ENCODE measurements around the gene WRNIP1.

Gene WRNIP1

DNA sequence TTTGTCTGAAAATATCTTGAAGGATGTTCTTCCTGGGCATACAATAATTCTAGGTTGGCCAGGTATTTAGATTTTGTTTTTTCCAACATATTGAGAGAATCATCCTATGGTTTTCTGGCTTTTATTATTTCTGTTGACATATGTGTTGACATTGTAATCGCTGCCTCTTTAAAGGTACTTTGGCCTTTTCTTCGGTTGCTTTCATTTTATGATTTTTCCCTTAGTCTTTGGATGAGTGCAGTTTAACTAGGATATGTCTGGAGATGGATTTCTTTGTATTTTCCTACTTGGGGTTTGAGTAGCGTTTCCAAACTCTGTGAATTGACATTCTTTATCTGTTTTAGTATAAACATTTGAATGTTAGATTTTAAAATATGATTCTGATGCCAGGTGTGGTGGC is 65.0 kb downstream of the WRNIP1 start:
- TF ChIP-seq, protein P1, sequence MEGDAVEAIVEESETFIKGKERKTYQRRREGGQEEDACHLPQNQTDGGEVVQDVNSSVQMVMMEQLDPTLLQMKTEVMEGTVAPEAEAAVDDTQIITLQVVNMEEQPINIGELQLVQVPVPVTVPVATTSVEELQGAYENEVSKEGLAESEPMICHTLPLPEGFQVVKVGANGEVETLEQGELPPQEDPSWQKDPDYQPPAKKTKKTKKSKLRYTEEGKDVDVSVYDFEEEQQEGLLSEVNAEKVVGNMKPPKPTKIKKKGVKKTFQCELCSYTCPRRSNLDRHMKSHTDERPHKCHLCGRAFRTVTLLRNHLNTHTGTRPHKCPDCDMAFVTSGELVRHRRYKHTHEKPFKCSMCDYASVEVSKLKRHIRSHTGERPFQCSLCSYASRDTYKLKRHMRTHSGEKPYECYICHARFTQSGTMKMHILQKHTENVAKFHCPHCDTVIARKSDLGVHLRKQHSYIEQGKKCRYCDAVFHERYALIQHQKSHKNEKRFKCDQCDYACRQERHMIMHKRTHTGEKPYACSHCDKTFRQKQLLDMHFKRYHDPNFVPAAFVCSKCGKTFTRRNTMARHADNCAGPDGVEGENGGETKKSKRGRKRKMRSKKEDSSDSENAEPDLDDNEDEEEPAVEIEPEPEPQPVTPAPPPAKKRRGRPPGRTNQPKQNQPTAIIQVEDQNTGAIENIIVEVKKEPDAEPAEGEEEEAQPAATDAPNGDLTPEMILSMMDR (conservative IDR thresholded peaks at IDR 0.05; ENCODE audit: low read depth, low read length): no peak

DNA sequence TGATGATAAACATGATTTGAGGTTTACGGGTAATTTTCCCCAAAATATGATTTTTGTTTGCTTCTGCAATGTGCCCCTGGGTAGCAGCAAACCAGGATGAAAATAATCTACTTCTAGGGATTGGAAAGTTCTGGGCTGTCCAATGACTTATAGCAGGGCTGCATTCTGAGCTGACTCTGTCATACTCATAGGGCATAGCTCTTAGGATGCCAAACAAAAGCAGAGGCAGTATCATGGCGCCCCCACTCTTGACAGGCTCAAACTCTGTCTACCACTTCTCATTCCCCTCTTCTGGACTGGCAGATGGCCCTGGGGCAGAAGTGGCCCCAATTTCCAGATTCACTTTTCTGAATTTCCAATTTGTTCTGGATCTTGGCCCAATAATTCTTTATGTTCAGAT is 66.2 kb downstream of the WRNIP1 start:
- H3K4me3 ChIP-seq (ENCODE audit: low read depth, low read length): no peak overlapping the region
- TF ChIP-seq, protein P1 (conservative IDR thresholded peaks at IDR 0.05; ENCODE audit: low read depth, low read length): no peak
- no peak for DNase-seq (ENCODE audit: low read depth)

More for the DNA sequence above, 65.0 kb downstream of the WRNIP1 start:
- H3K4me3 ChIP-seq (ENCODE audit: low read depth, low read length): no peak overlapping the region
- DNase-seq (ENCODE audit: low read depth): no peak

DNA sequence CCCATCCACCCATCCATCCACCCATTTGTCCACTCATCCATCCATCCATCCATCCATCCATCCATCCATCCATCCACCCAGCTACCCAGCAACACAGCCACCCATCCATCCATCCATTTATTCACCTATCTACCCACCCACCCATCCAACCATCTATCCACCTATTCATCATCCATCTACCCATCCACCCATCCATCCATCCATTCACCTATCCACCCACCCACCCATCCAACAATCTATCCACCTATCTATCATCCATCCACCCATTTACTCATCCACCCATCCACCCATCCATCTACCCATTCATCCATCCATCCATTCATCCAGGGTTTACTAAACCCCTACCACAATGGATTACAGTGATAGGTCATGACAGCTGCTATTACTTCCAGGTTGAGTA is 69.1 kb downstream of the WRNIP1 start:
- no peak overlapping the region for H3K4me3 ChIP-seq (ENCODE audit: low read depth, low read length)
- no peak for DNase-seq (ENCODE audit: low read depth)
- TF ChIP-seq, protein P1 (conservative IDR thresholded peaks at IDR 0.05; ENCODE audit: low read depth, low read length): no peak
